KOPT-K1 (cell line): Measurements from ENCODE around the gene ALB.

Source experiments
- H3K27ac ChIP-seq: fragments of 200-600 bp; sonication (generic); 2 replicates; pipeline ENCODE4 v1.5.1; 2016; ENCODE audit warnings: antibody characterized with exemption, mild to moderate bottlenecking, low read depth, low read length; ENCODE audit not compliant: poor library complexity, severe bottlenecking
- H3K36me3 ChIP-seq: fragments of 200-600 bp; sonication (generic); 2 replicates; pipeline ENCODE4 v1.5.1; 2017; ENCODE audit warnings: antibody characterized with exemption, mild to moderate bottlenecking, low read length, moderate library complexity; ENCODE audit not compliant: insufficient read depth
- H3K9me3 ChIP-seq: fragments of 200-600 bp; sonication (generic); 2 replicates; pipeline ENCODE4 v1.5.1; 2017; ENCODE audit warnings: antibody characterized with exemption, low read length, mild to moderate bottlenecking; ENCODE audit not compliant: insufficient read depth, poor library complexity, severe bottlenecking

Gene ALB

DNA sequence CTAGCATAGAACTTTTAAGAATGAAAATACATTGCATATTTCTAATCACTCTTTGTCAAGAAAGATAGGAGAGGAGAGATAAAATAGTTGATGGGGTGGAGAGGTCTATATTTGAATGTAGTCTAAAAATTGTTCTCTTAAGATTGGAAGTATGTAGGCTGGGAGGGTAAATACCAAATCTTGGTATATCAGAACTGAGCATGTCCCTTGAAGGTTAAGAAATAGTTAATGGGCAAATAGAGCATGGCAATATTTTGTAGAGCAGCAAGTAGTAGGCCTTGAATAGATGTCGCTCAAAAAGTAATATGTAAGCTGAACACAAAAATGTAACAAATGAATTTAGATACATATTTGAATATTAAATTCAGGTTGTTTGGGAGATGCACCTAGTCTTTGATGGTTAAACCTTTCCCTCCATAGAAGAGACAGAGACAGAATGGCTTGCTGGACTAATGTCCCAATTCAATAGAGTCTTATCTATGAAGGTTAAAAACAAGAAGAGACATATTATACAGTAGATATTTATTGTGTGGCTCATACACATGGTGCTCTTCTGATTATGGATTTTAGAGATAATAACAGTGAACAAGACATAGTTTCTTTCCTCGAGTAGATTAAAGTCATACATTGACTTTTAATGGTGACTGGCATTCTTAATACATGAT, 12.5 kb downstream of the ALB start:
- H3K27ac ChIP-seq = no peak overlapping the region
- no peaks in the 10 kb centered on the region for H3K36me3 ChIP-seq
- no peaks in the 10 kb centered on the region for H3K9me3 ChIP-seq

- no peak overlapping the region for H3K27ac ChIP-seq
- H3K9me3 ChIP-seq = no peaks in the 10 kb centered on the region
- H3K36me3 ChIP-seq = no peaks in the 10 kb centered on the region
Observed at GRCh38 chr4:73417342-73417741, 13.3 kb downstream of the ALB start.

- H3K27ac ChIP-seq = no peak overlapping the region
- no peaks in the 10 kb centered on the region for H3K36me3 ChIP-seq
- no peaks in the 10 kb centered on the region for H3K9me3 ChIP-seq
Observed at GRCh38 chr4:73417973-73418372, 13.9 kb downstream of the ALB start.

DNA sequence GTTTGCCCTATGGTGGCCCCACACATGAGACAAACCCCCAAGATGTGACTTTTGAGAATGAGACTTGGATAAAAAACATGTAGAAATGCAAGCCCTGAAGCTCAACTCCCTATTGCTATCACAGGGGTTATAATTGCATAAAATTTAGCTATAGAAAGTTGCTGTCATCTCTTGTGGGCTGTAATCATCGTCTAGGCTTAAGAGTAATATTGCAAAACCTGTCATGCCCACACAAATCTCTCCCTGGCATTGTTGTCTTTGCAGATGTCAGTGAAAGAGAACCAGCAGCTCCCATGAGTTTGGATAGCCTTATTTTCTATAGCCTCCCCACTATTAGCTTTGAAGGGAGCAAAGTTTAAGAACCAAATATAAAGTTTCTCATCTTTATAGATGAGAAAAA, 14.6 kb downstream of the ALB start:
- Histone ChIP-seq H3K27ac (no peak overlapping the region), H3K36me3 (no peaks in the 10 kb centered on the region), H3K9me3 (no peaks in the 10 kb centered on the region)

GRCh38 chr4:73419106-73420038, 15.3 kb downstream of the ALB start:
- Histone ChIP-seq H3K9me3 (no peaks in the 10 kb centered on the region), H3K36me3 (no peaks in the 10 kb centered on the region), H3K27ac (no peak overlapping the region)

DNA sequence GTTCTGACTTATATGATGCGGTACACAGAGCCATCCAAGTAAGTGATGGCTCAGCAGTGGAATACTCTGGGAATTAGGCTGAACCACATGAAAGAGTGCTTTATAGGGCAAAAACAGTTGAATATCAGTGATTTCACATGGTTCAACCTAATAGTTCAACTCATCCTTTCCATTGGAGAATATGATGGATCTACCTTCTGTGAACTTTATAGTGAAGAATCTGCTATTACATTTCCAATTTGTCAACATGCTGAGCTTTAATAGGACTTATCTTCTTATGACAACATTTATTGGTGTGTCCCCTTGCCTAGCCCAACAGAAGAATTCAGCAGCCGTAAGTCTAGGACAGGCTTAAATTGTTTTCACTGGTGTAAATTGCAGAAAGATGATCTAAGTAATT, 16.5 kb downstream of the ALB start:
- Histone ChIP-seq H3K9me3 (no peaks in the 10 kb centered on the region), H3K27ac (no peak overlapping the region), H3K36me3 (no peaks in the 10 kb centered on the region)

DNA sequence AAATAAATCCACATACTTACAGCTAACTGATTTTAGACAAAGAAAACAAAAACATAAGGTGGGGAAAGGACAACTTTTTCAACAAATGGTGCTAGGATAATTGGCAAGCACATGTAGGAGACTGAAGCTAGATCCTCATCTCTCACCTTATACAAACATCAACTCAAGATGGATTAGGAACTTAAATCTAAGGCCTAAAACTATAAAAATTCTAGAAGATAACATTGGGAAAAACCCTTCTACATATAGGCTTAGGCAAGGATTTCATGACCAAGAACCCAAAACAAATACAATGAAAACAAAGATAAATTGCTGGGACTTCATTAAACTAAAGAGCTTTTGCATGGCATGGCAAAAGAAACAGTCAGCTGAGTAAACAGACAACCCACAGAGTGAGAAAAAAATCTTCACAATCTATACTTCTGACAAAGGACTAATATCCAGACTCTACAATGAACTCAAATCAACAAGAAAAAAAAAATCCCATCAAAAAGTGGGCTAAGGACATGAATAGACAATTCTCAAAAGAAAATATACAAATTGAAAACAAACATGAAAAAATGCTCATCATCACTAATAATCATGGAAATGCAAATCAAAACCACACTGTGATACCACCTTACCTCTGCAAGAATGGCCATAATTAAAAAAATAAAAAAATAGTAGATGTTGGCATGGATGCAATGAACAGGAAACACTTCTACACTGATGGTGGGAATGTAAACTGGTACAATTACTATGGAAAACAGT, 17.8 kb downstream of the ALB start:
- Histone ChIP-seq H3K27ac (no peak overlapping the region), H3K36me3 (no peaks in the 10 kb centered on the region), H3K9me3 (no peaks in the 10 kb centered on the region)

DNA sequence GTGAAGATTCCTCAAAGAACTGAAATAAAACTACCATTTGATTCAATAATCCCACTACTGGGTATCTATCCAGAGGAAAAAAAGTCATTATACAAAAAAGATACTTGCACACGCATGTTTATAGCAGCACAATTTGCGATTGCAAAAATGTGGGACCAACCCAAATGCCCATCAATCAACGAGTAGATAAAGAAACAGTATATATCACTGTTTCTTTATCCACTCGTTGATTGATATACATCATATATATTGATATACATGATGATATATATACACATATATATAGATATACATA, 18.3 kb downstream of the ALB start:
- H3K9me3 ChIP-seq = no peaks in the 10 kb centered on the region
- no peak overlapping the region for H3K27ac ChIP-seq
- no peaks in the 10 kb centered on the region for H3K36me3 ChIP-seq

GRCh38 chr4:73423184-73423583, 19.1 kb downstream of the ALB start:
- no peak overlapping the region for H3K27ac ChIP-seq
- H3K36me3 ChIP-seq = no peaks in the 10 kb centered on the region
- H3K9me3 ChIP-seq = no peaks in the 10 kb centered on the region

DNA sequence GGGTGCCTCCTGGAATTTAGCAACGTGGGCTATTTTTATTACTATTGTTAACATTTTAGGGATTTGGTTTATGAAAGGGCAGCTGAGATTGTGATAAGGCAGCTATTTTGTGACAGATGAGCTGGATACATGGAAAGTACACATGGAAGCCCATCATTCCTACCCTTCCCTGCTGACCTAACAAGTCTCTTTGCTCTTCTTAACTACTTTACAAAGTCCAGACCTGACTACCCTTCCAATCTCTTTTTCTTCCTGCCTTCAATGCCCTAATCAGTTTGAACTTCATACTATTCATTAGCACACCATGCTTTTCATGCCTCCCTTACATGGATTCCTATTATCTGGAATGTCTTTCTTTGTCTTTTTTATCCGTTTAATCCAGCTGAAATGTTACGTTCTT, 22.6 kb downstream of the ALB start:
- no peaks in the 10 kb centered on the region for H3K36me3 ChIP-seq
- no peak overlapping the region for H3K27ac ChIP-seq
- H3K9me3 ChIP-seq = no peaks in the 10 kb centered on the region

GRCh38 chr4:73429118-73429517, 25.0 kb downstream of the ALB start:
- Histone ChIP-seq H3K9me3 (no peaks in the 10 kb centered on the region), H3K27ac (no peak overlapping the region), H3K36me3 (no peaks in the 10 kb centered on the region)

DNA sequence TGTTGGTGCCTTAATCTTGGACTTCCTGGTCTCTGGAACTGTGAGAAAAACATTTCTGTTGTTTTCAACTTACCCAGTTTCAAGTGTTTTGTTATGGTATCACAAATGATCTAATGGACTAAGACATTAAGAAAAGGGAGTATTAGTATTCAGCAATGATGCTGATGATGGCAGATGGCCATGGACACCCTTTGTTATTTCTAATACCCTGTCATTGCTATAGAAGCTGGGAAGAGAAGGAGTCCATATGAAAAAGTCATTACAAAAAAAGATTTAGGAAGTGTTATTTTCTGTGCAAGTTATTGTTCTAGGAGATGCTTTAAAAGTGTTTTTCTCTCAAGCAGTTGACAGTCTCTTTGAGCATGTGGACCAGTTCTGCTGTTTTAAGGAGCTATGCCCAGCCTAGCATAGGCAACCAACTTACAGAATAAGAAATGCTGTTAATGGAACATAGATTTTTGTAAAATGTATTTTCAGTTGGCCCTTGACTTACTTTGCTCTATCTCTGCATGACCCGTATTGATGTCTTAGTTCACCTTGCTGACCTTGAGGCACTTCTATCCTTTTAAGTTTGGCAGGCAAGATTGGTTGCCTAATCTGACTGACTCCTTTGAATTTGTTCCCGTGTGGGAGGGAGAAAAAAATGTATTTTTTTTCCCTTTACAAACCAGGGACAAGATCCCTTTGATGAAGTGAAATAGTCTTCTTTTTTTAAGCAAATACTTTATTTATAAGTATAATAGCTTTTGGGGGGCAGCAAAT, 25.9 kb downstream of the ALB start:
- no peaks in the 10 kb centered on the region for H3K36me3 ChIP-seq
- H3K27ac ChIP-seq = no peak overlapping the region
- H3K9me3 ChIP-seq = no peaks in the 10 kb centered on the region

GRCh38 chr4:73431813-73432168, 27.7 kb downstream of the ALB start:
- no peaks in the 10 kb centered on the region for H3K36me3 ChIP-seq
- no peaks in the 10 kb centered on the region for H3K9me3 ChIP-seq
- no peak overlapping the region for H3K27ac ChIP-seq

GRCh38 chr4:73432169-73433000, 28.3 kb downstream of the ALB start:
- Histone ChIP-seq H3K27ac (no peak overlapping the region), H3K36me3 (no peaks in the 10 kb centered on the region), H3K9me3 (no peaks in the 10 kb centered on the region)
